ENCODE data around the gene MCL1. TPM values are rescaled to one million over a fixed set of nuclear protein-coding genes. Genes with fewer than 3 reads are reported as not detected.

MCL1 gene
- total and polyA plus RNA-seq, 8 donors: 69.2 to 163 (median 96.7) TPM

DNA sequence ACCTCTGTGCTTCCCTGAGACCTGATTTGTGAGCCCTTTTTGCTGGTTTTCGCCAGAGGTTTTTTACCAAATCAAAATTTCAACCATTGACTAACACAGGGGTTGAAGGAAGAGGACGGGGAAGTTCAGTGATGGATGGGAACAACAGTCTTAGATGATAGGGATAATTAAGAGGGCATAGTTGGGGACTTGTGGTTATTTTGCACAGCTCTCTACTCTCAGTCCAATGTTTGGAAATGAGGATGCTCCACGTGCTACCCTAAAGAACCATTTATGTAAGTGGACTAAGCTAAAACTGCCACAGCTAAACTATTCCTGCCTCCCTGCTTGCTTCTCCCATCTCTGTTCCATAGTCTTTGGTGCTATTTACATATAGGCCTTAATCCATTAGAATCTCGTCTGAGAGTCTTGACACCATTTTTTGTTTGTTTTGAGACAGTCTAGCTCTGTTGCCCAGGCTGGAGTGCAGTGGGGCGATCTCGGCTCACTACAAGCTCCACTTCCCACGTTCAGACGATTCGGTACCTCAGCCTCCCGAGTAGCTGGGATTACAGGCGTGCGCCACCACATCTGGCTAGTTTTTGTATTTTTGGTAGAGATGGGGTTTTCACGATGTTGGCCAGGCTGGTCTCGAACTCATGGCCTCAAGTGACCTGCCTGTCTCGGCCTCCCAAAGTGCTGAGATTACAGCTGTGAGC is 684 bp upstream of the MCL1 start:
- Histone ChIP-seq H3K4me1 (peaks cover 5 to 12% (median 11%) of the 10 kb centered on the region in 3 donors), H3K27ac (peak overlapping the region; percentile 96 to 100 (median 98)), H3K27me3 (no peaks in the 10 kb centered on the region), H3K36me3 (peaks cover 0 to 9% (median 5%) of the 10 kb centered on the region in 3 donors), H3K9me3 (no peaks in the 10 kb centered on the region), H3K4me3 (peak overlapping the region; percentile 2 to 98 (median 95))
- TF ChIP-seq, protein P1, sequence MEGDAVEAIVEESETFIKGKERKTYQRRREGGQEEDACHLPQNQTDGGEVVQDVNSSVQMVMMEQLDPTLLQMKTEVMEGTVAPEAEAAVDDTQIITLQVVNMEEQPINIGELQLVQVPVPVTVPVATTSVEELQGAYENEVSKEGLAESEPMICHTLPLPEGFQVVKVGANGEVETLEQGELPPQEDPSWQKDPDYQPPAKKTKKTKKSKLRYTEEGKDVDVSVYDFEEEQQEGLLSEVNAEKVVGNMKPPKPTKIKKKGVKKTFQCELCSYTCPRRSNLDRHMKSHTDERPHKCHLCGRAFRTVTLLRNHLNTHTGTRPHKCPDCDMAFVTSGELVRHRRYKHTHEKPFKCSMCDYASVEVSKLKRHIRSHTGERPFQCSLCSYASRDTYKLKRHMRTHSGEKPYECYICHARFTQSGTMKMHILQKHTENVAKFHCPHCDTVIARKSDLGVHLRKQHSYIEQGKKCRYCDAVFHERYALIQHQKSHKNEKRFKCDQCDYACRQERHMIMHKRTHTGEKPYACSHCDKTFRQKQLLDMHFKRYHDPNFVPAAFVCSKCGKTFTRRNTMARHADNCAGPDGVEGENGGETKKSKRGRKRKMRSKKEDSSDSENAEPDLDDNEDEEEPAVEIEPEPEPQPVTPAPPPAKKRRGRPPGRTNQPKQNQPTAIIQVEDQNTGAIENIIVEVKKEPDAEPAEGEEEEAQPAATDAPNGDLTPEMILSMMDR (IDR thresholded peaks at IDR 0.05): no peak
- WGBS, 2 donors: 67 to 70% methylated on average over 15 of the region's 15 CpGs
- intact Hi-C loops (cut with DNase I): no loop called here
- FAIRE-seq (no peak), DNase-seq (no peak), ATAC-seq (no peak)

DNA sequence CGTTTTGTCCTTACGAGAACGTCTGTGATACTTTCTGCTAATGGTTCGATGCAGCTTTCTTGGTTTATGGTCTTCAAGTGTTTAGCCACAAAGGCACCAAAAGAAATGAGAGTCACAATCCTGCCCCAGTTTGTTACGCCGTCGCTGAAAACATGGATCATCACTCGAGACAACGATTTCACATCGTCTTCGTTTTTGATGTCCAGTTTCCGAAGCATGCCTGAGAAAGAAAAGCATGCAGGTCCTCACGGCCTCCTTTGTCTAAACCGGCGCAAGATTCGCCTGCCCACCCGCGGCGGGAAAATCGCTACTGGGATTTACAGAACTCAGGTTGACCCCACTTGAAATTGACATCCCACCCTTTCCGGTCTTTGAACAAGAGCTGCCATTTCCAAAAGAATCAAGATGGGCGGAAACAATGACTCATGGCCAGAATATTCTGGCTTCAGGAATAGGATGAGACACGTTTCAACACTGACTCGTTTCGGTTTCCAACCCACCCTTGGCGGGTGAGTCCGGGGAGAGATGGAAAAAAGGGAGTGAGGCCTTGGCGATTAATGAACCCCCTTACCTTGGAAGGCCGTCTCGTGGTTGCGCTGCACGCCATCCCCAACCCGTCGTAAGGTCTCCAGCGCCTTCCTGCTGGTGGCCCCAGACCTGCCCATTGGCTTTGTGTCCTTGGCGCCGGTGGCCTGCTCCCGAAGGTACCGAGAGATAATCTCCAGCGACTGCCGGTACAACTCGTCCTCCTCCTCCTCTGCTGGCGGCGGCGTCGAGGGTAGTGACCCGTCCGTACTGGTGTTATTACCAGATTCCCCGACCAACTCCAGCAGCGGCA is 919 bp downstream of the MCL1 start:
- no peak for FAIRE-seq

DNA sequence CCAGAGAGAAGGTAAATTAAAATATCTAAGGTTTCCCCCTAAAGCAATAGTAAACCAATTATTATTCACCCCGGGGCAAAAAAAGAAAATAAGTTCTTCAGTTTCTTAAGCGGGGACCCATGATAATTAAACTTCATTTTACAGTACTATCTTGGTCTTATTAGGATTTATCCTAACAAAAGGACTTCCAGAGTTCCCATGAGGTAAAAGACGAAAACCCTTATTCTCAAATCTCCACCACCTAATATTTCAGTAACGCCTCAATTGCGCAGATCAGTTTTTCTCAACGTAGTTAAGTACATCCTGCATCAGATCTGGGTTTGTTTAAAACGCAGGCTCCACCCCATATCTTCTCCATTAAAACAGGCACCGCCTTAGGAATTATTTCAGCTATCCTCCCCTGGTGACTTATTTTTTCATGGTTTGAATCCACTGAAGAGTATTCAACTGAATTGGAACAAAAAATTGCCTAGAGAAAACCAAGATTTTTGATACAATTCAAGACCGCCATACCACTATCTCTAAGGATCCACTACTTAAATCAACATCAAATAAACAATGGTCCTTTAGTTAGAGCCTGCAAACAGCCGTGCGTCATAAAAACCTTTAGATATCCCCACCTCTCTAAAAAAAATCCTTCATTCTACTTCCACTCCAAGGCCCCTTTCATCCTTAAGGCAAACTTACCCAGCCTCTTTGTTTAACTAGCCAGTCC is 1.7 kb downstream of the MCL1 start:
- ATAC-seq: no peak
- FAIRE-seq: no peak
- Histone ChIP-seq H3K9me3 (no peaks in the 10 kb centered on the region), H3K4me1 (peaks cover 18 to 34% (median 33%) of the 10 kb centered on the region in 3 donors), H3K4me3 (peak overlapping the region; percentile 77 to 98 (median 95)), H3K27ac (peak overlapping the region; percentile 96 to 100 (median 98)), H3K27me3 (no peaks in the 10 kb centered on the region), H3K36me3 (peaks cover 0 to 20% (median 17%) of the 10 kb centered on the region in 3 donors)
- intact Hi-C loops (cut with DNase I): no loop called here
- WGBS, 2 donors: 0 to 1% methylated on average over 11 of the region's 11 CpGs
- no peak for DNase-seq
- TF ChIP-seq, protein P1 (IDR thresholded peaks at IDR 0.05): no peak

More for the DNA sequence above, 919 bp downstream of the MCL1 start:
- intact Hi-C loops (cut with DNase I): no loop called here
- DNase-seq: peak in 5 of 6 donors; percentile 48 to 88 (median 72)
- peaks cover 10 to 27% (median 25%) of the 10 kb centered on the region in 3 donors for H3K4me1 ChIP-seq
- no peaks in the 10 kb centered on the region for H3K27me3 ChIP-seq
- ATAC-seq: peak; percentile 5 to 27 (median 17)
- WGBS, 2 donors: 0 to 1% methylated on average over 50 of the region's 50 CpGs
- no peaks in the 10 kb centered on the region for H3K9me3 ChIP-seq
- peak overlapping the region; percentile 96 to 100 (median 98) for H3K27ac ChIP-seq
- H3K36me3 ChIP-seq: peaks cover 0 to 12% (median 9%) of the 10 kb centered on the region in 3 donors
- peak overlapping the region; percentile 77 to 98 (median 95) for H3K4me3 ChIP-seq
- TF ChIP-seq, protein P1 (IDR thresholded peaks at IDR 0.05): no peak

DNA sequence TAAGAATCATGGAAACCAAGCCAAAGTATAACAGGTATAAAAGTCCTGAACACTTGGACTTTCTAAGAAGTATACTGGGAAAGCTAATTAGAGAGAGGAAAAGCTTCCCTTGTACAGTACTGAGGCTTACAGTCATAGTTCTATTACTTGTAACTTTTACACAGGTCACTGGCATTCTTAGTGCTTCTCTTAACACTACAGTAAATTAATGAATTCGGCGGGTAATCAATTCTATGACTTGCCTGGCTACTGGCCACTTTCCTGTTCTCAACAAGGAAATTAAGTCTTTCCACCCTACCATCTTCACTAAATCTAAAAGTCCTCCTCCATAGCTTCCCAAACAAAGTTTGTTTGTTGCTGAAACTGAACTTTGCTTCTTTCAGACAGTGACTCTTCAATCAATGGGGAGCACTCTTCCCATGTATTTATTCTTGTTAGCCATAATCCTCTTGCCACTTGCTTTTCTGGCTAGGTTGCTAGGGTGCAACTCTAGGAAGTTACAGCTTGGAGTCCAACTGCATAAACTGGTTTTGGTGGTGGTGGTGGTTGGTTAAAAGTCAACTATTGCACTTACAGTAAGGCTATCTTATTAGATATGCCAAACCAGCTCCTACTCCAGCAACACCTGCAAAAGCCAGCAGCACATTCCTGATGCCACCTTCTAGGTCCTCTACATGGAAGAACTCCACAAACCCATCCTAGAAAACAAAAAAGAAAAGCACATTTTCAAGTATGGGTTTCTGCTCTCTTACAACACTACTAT is 2.4 kb downstream of the MCL1 start:
- DNase-seq: no peak
- FAIRE-seq: no peak
- H3K4me3 ChIP-seq: peak overlapping the region; percentile 77 to 98 (median 95)
- H3K4me1 ChIP-seq: peaks cover 19 to 42% (median 41%) of the 10 kb centered on the region in 3 donors
- 1 to 3% methylated on average over 2 of the region's 2 CpGs for WGBS, 2 donors
- no peaks in the 10 kb centered on the region for H3K27me3 ChIP-seq
- no peaks in the 10 kb centered on the region for H3K9me3 ChIP-seq
- H3K36me3 ChIP-seq: peaks cover 0 to 27% (median 20%) of the 10 kb centered on the region in 3 donors
- H3K27ac ChIP-seq: peak overlapping the region in 3 of 4 donors; percentile 98 to 100 (median 99)
- intact Hi-C loops (cut with DNase I): no loop called here
- TF ChIP-seq, protein P1 (IDR thresholded peaks at IDR 0.05): no peak
- no peak for ATAC-seq

Measured in pancreas (tissue), 10 donors.